ENCODE measurements around the gene ELAVL3.

DNA sequence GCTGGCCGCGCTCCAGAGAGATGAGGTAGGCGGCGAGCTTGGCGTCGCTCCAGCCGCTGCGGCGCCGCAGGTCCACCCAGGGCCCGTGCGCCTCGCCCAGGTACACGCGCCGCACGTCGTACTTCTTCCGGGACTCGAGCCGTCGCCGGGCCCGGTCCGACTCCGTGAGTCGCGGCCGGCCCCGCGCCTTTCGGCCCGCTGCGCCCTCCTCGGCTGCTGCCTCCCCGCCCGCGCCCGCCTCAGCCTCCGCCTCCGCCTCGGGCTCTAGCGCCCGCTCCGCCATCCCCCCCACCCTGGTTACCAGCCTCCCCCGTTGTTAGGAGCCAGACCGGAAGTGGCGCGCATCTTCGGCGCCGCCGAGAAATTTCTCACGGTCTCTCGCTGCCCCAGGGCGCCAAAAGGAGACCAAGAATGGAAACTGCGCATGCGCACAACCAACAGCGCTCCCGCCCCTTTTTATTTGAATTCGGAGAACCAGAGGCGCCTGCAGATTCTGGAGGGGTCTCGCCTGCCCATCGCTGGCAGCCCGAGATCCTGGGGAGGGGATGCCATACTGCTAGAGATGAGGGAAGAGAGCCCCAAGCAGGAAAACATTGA lies 24.8 kb upstream of the ELAVL3 start, which contains the start of gene ZNF653:
- TF ChIP-seq EZH2phosphoT487 (IDR thresholded peaks at IDR 0.05; ENCODE audit: insufficient read depth, low read depth) (no peak), EZH2 (IDR thresholded peaks at IDR 0.05; ENCODE audit: insufficient read depth, poor library complexity, severe bottlenecking) (no peak)

All from GM23248 (cell line).